ENCODE measurements around the gene SLC4A1AP.

- TF ChIP-seq ARNT (IDR thresholded peaks at IDR 0.05) = no peak
- no peak for TF ChIP-seq PKNOX1 (IDR thresholded peaks at IDR 0.05)
- TF ChIP-seq L3MBTL2 (conservative IDR thresholded peaks at IDR 0.05) = no peak
- no peak for TF ChIP-seq TARDBP (IDR thresholded peaks at IDR 0.05)
- TF ChIP-seq FOXM1 (IDR thresholded peaks at IDR 0.05; ENCODE audit: borderline replicate concordance) = no peak
- no peak for TF ChIP-seq FOXK2 (IDR thresholded peaks at IDR 0.05)
- TF ChIP-seq NFRKB (IDR thresholded peaks at IDR 0.05) = no peak
Measured at GRCh38 chr2:27651056-27651455, 12.6 kb upstream of the SLC4A1AP start.
